Smooth muscle cell (in vitro differentiated cells): ENCODE data around the gene MPLKIP. TPM values are rescaled to one million over a fixed set of nuclear protein-coding genes. Genes with fewer than 3 reads are reported as not detected.

Experiments
- DNase-seq: peaks from one replicate; lab custom pipeline; 2025; ENCODE audit not compliant: unreplicated experiment; lab: John Stamatoyannopoulos, UW
- H2AFZ ChIP-seq: fragments of 200-600 bp; sonication (generic); 2 replicates; pipeline ENCODE4 v1.6.0; 2016; ENCODE audit warnings: antibody characterized with exemption, low read depth, mild to moderate bottlenecking
- H3F3A ChIP-seq: fragments of 200-600 bp; sonication (generic); 2 replicates; pipeline ENCODE4 v1.6.0; 2017; ENCODE audit warnings: antibody characterized with exemption, low read depth
- H3K27ac ChIP-seq: fragments of 200-600 bp; sonication (generic); 2 replicates; pipeline ENCODE4 v1.5.1; 2016; ENCODE audit warnings: low read depth, mild to moderate bottlenecking
- H3K27me3 ChIP-seq: fragments of 200-600 bp; sonication (generic); 2 replicates; pipeline ENCODE4 v1.6.1; 2016; ENCODE audit warnings: low read depth, mild to moderate bottlenecking
- H3K36me3 ChIP-seq: fragments of 200-600 bp; sonication (generic); 2 replicates; pipeline ENCODE4 v1.5.1; 2016; ENCODE audit warnings: low read depth
- H3K4me1 ChIP-seq: fragments of 200-600 bp; sonication (generic); 2 replicates; pipeline ENCODE4 v1.5.1; 2016; ENCODE audit warnings: low read depth
- H3K4me2 ChIP-seq: fragments of 200-600 bp; sonication (generic); 2 replicates; pipeline ENCODE4 v1.6.0; 2016; ENCODE audit warnings: mild to moderate bottlenecking
- H3K4me3 ChIP-seq: fragments of 200-600 bp; sonication (generic); 2 replicates; pipeline ENCODE4 v1.5.1; 2016; ENCODE audit warnings: mild to moderate bottlenecking
- H3K79me2 ChIP-seq: fragments of 200-600 bp; sonication (generic); 2 replicates; pipeline ENCODE4 v1.6.0; 2016; ENCODE audit warnings: low read depth, mild to moderate bottlenecking
- H3K9ac ChIP-seq: fragments of 200-600 bp; sonication (generic); 2 replicates; pipeline ENCODE4 v1.6.0; 2016; ENCODE audit warnings: low read depth
- H3K9me3 ChIP-seq: fragments of 200-600 bp; sonication (generic); replicated peaks from 2 replicates; pipeline ENCODE4 v1.5.1; 2016; ENCODE audit warnings: low read depth
- H4K20me1 ChIP-seq: fragments of 200-600 bp; sonication (generic); 2 replicates; pipeline ENCODE4 v1.6.0; 2016; ENCODE audit warnings: low read depth
- CTCF ChIP-seq: fragments of 200-600 bp; sonication (generic); IDR thresholded peaks from 2 replicates; pipeline ENCODE4 v1.5.1; 2017; ENCODE audit warnings: borderline replicate concordance, mild to moderate bottlenecking, antibody characterized with exemption; ENCODE audit not compliant: insufficient read depth, poor library complexity, severe bottlenecking
- WGBS: methylation state at CpG from one replicate; pipeline ENCODE4 v1.1.7; 2016; ENCODE audit warnings: low lambda C conversion rate; 5-methylcytosine and 5-hydroxymethylcytosine counted together
- polyA plus RNA-seq: library from polyadenylated mRNA; unstranded; fragments of >200 nt; fragmentation: Nextera tagmentation; extraction: Ambion mirVana; gene quantifications from 2 replicates; pipeline ENCODE4 v1.2.1, GENCODE V29; 2016
- total RNA-seq: library from RNA; depleted of rRNA; stranded (reverse); fragments of >200 nt; gene quantifications from 2 replicates; pipeline ENCODE4 v1.2.3, GENCODE V29; 2014

MPLKIP gene
- total and polyA plus RNA-seq, 2 experiments from 2014 or later, result 38.0 to 40.3 TPM

GRCh38 chr7:40165216-40165615 is 30.8 kb upstream of the MPLKIP start:
- H4K20me1 ChIP-seq, result no peaks in the 10 kb centered on the region
- H2AFZ ChIP-seq, result no peak overlapping the region
- no peaks in the 10 kb centered on the region for H3K27me3 ChIP-seq
- H3F3A ChIP-seq, result no peaks in the 10 kb centered on the region
- no peak overlapping the region for H3K4me3 ChIP-seq
- no peak overlapping the region for H3K4me2 ChIP-seq
- no peaks in the 10 kb centered on the region for H3K4me1 ChIP-seq
- DNase-seq, result no peak
- H3K79me2 ChIP-seq, result no peaks in the 10 kb centered on the region
- H3K27ac ChIP-seq, result no peak overlapping the region
- H3K9me3 ChIP-seq, result no peaks in the 10 kb centered on the region
- H3K36me3 ChIP-seq, result no peaks in the 10 kb centered on the region
- H3K9ac ChIP-seq, result no peak overlapping the region
- WGBS, result 80% methylated on average over 1 of the region's 1 CpG
- TF ChIP-seq CTCF, result no peak

DNA sequence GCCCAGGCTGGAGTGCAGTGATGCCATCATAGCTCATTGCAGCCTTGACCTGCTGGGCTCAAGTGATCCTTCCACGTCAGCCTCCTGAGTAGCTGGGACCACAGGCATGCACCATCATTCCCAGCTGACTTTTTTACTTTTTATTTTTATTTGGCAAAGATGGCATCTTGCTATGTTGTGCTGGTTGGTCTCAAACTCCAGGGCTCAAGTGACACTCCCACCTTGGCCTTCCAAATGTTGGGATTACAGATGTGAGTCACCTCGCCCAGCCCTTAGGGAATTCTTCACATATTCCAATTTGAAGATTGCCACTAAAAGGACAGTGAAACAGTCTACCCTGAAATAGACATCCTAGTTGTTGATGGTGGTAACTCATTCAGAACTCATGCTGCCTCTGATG is 28.1 kb upstream of the MPLKIP start:
- no peak overlapping the region for H3K4me3 ChIP-seq
- H2AFZ ChIP-seq, result no peak overlapping the region
- no peaks in the 10 kb centered on the region for H3K27me3 ChIP-seq
- no peaks in the 10 kb centered on the region for H3F3A ChIP-seq
- no peak for TF ChIP-seq CTCF
- no peaks in the 10 kb centered on the region for H3K36me3 ChIP-seq
- no peak for DNase-seq
- H4K20me1 ChIP-seq, result no peaks in the 10 kb centered on the region
- no peaks in the 10 kb centered on the region for H3K9me3 ChIP-seq
- H3K27ac ChIP-seq, result no peak overlapping the region
- no peaks in the 10 kb centered on the region for H3K4me1 ChIP-seq
- no peak overlapping the region for H3K4me2 ChIP-seq
- H3K9ac ChIP-seq, result no peak overlapping the region
- WGBS, result 96% methylated on average over 2 of the region's 2 CpGs
- H3K79me2 ChIP-seq, result no peaks in the 10 kb centered on the region

- Histone ChIP-seq H3K4me3 (peak overlapping the region; percentile 33), H3K9me3 (no peaks in the 10 kb centered on the region), H3F3A (no peaks in the 10 kb centered on the region), H3K4me1 (no peaks in the 10 kb centered on the region), H4K20me1 (no peaks in the 10 kb centered on the region), H2AFZ (no peak overlapping the region), H3K4me2 (no peak overlapping the region), H3K79me2 (no peaks in the 10 kb centered on the region), H3K9ac (no peak overlapping the region), H3K27ac (no peak overlapping the region), H3K36me3 (no peaks in the 10 kb centered on the region), H3K27me3 (no peaks in the 10 kb centered on the region)
- no peak for TF ChIP-seq CTCF
- WGBS, result 81% methylated on average over 4 of the region's 4 CpGs
- DNase-seq, result no peak
Measured at GRCh38 chr7:40156988-40157387, 22.6 kb upstream of the MPLKIP start.

GRCh38 chr7:40151504-40151903 is 17.1 kb upstream of the MPLKIP start:
- H4K20me1 ChIP-seq, result no peaks in the 10 kb centered on the region
- no peak for TF ChIP-seq CTCF
- no peak for DNase-seq
- H3K27ac ChIP-seq, result no peak overlapping the region
- no peaks in the 10 kb centered on the region for H3F3A ChIP-seq
- no peak overlapping the region for H3K9ac ChIP-seq
- no peaks in the 10 kb centered on the region for H3K36me3 ChIP-seq
- no peaks in the 10 kb centered on the region for H3K27me3 ChIP-seq
- H3K9me3 ChIP-seq, result no peaks in the 10 kb centered on the region
- H3K4me1 ChIP-seq, result no peaks in the 10 kb centered on the region
- no peak overlapping the region for H2AFZ ChIP-seq
- H3K4me3 ChIP-seq, result no peak overlapping the region
- WGBS, result 90% methylated on average over 1 of the region's 1 CpG
- H3K4me2 ChIP-seq, result no peak overlapping the region
- no peaks in the 10 kb centered on the region for H3K79me2 ChIP-seq
